GM12892 (cell line): ENCODE measurements around the gene THRSP.

Experiments
- POLR2A ChIP-seq: IDR thresholded peaks from 2 replicates; pipeline ENCODE4 v1.6.1; 2011; ENCODE audit warnings: low read depth, low read length, control low read depth
- POLR2AphosphoS5 ChIP-seq: IDR thresholded peaks from 2 replicates; pipeline ENCODE4 v1.6.1; 2011; ENCODE audit warnings: low read depth, low read length, control low read depth
- TAF1 ChIP-seq: IDR thresholded peaks from 2 replicates; pipeline ENCODE4 v1.6.1; 2011; ENCODE audit warnings: low read depth, mild to moderate bottlenecking, control low read depth, low read length, borderline replicate concordance

- TF ChIP-seq TAF1, result no peak
- TF ChIP-seq POLR2AphosphoS5, result no peak
- no peak for TF ChIP-seq POLR2A
Observed at GRCh38 chr11:78110830-78111229, 47.2 kb downstream of the THRSP start.
